K562 (cell line): Measurements from ENCODE around the gene TMC4. TPM values are rescaled to one million over a fixed set of nuclear protein-coding genes. Genes with fewer than 3 reads are reported as not detected.
A peak's percentile ranks its signal among the peaks of the same experiment; 100 is the strongest.

Experiments used
- ATAC-seq: fragments of 200-7000 bp; cut with Tn5 transposase; 3 replicates; pipeline ENCODE4 v1.9.1; 2020; ENCODE audit warnings: moderate library complexity
- BruUV-seq: library from RNA; stranded (reverse); fragments of 400-500 nt; replicated peaks from 2 replicates; lab custom pipeline; 2021; lab: Mats Ljungman, UMichigan
- CTCF ChIA-PET: fragments of 300-600 bp; formaldehyde crosslinking; extraction: SDS; loops from one replicate; lab custom pipeline; 2021; ENCODE audit warnings: low intra/inter-chr PET ratio; lab: Yijun Ruan, JAX
- POLR2A ChIA-PET: fragments of 300-600, 350-650 bp; sonication (Branson Sonifier 250); formaldehyde crosslinking; extraction: SDS; loops from one replicate; lab custom pipeline; 2021; ENCODE audit warnings: antibody characterized with exemption, inconsistent platforms; lab: Yijun Ruan, JAX
- DNase-seq, 4 experiments: peaks; one replicate each; pipeline versions ENCODE4 v3.0.0 to v3.0.0-alpha.2; 2011 to 2018; ENCODE audit warnings: low spot score in 3 of 4, mixed read lengths in 3 of 4; ENCODE audit errors: extremely low read depth in 1 of 4
- FAIRE-seq: peaks from 2 replicates; lab custom pipeline; 2011; peaks lifted over from hg19 to GRCh38; lab: Jason Lieb, UNC
- H2AFZ ChIP-seq: 2 replicates; pipeline ENCODE4 v1.6.0; 2011; ENCODE audit warnings: low read depth, low read length, control low read depth, inconsistent platforms
- H3K27ac ChIP-seq: fragments of 200-600 bp; 3 replicates; pipeline ENCODE4 v1.8.0; 2011; ENCODE audit warnings: low read depth, mild to moderate bottlenecking, control low read depth, inconsistent platforms, low read length, moderate library complexity, mixed read lengths; ENCODE audit errors: extremely low read depth
- H3K27me3 ChIP-seq, 2 experiments: fragments of 300-600 bp in 1 of 2; 2 replicates in 1 of 2; 3 replicates in 1 of 2; pipeline versions ENCODE4 v1.6.0 to v1.8.0; 2011; ENCODE audit warnings: inconsistent platforms in 2 of 2, low read length in 2 of 2, mild to moderate bottlenecking in 1 of 2, mixed read lengths in 1 of 2, moderate library complexity in 1 of 2; ENCODE audit not compliant: control insufficient read depth in 2 of 2, insufficient read depth in 2 of 2
- H3K36me3 ChIP-seq: fragments of 300-600 bp; 3 replicates; pipeline ENCODE4 v1.8.0; 2011; ENCODE audit warnings: mild to moderate bottlenecking, low read length, inconsistent platforms; ENCODE audit not compliant: control insufficient read depth, insufficient read depth
- H3K4me1 ChIP-seq, 2 experiments: fragments of 200-600 bp in 1 of 2; replicated peaks in 1 of 2; 2 replicates in 1 of 2; 3 replicates in 1 of 2; pipeline versions ENCODE4 v1.5.1 to v1.8.0; 2011; ENCODE audit warnings: inconsistent platforms in 2 of 2, low read length in 2 of 2, mild to moderate bottlenecking in 1 of 2, mixed read lengths in 1 of 2, moderate library complexity in 1 of 2; ENCODE audit not compliant: control insufficient read depth in 2 of 2, insufficient read depth in 2 of 2
- H3K4me2 ChIP-seq: 2 replicates; pipeline ENCODE4 v1.6.1; 2011; ENCODE audit warnings: low read length, control low read depth, inconsistent platforms, mixed read lengths; ENCODE audit not compliant: insufficient read depth
- H3K4me3 ChIP-seq: fragments of 200-600 bp; sonication (generic), shearing (Covaris generic); 2 replicates; pipeline ENCODE4 v1.5.1; 2016; ENCODE audit warnings: control low read depth, inconsistent platforms
- H3K79me2 ChIP-seq: fragments of 200-600 bp; 3 replicates; pipeline ENCODE4 v1.8.0; 2011; ENCODE audit warnings: low read length, inconsistent platforms; ENCODE audit not compliant: control insufficient read depth, insufficient read depth
- H3K9ac ChIP-seq, 2 experiments: 2 replicates each; pipeline versions ENCODE4 v1.6.0 to v1.6.1; 2011; ENCODE audit warnings: low read depth in 2 of 2, low read length in 2 of 2, control low read depth in 1 of 2, inconsistent platforms in 1 of 2, mild to moderate bottlenecking in 1 of 2, mixed read lengths in 1 of 2; ENCODE audit not compliant: insufficient read depth in 1 of 2
- H3K9me1 ChIP-seq: one replicate; pipeline ENCODE4 v1.6.0; 2011; ENCODE audit warnings: inconsistent platforms, mild to moderate bottlenecking, low read length, moderate library complexity; ENCODE audit not compliant: control insufficient read depth, insufficient read depth
- H3K9me3 ChIP-seq: replicated peaks from 2 replicates; pipeline ENCODE4 v1.5.1; 2011; ENCODE audit warnings: low read depth, low read length, inconsistent platforms; ENCODE audit not compliant: control insufficient read depth, insufficient read depth
- H4K20me1 ChIP-seq: replicated peaks from 2 replicates; pipeline ENCODE4 v1.6.1; 2011; ENCODE audit warnings: low read length, inconsistent platforms, mixed read lengths; ENCODE audit not compliant: control insufficient read depth, insufficient read depth
- CBX3 ChIP-seq, 2 experiments: IDR thresholded peaks; 1 replicate in 1 of 2; 2 replicates in 1 of 2; pipeline ENCODE4 v1.6.1; 2012; ENCODE audit warnings: inconsistent platforms in 2 of 2, low read length in 2 of 2, borderline replicate concordance in 1 of 2, control low read depth in 1 of 2
- ELF2 ChIP-seq: fragments of 250-450 bp; sonication (Bioruptor Pico); IDR thresholded peaks from 2 replicates; pipeline ENCODE4 v1.5.0; 2021; ENCODE audit warnings: mild to moderate bottlenecking
- HEY1 ChIP-seq: fragments of 250-450 bp; sonication (Bioruptor Pico); IDR thresholded peaks from 2 replicates; pipeline ENCODE4 v1.5.0; 2020; ENCODE audit warnings: mild to moderate bottlenecking, moderate library complexity, borderline replicate concordance
- HMG20B ChIP-seq: fragments of 250-450 bp; sonication (Bioruptor Pico); IDR thresholded peaks from 2 replicates; pipeline ENCODE4 v1.5.0; 2021; ENCODE audit warnings: mild to moderate bottlenecking
- RFX5 ChIP-seq: IDR thresholded peaks from 2 replicates; pipeline ENCODE4 v1.6.1; 2011; ENCODE audit warnings: low read depth, mild to moderate bottlenecking, improper control_type of control experiment, low read length
- SRSF9 ChIP-seq: fragments of 200-400 bp; formaldehyde crosslinking; IDR thresholded peaks from 2 replicates; pipeline ENCODE4 v1.6.1; 2017; ENCODE audit warnings: low read depth, low read length, borderline replicate concordance
- XRCC4 ChIP-seq: IDR thresholded peaks from one replicate; pipeline ENCODE4 v1.6.1; 2011; ENCODE audit not compliant: insufficient read depth, insufficient read length; ENCODE audit errors: extremely low read depth
- ZBTB43 ChIP-seq: sonication (generic); formaldehyde crosslinking; IDR thresholded peaks from 2 replicates; pipeline ENCODE4 v1.8.0; 2023; ENCODE audit warnings: mild to moderate bottlenecking, missing genetic modification reagents
- WGBS: fragments of 100-300 bp; shearing (Covaris generic); methylation state at CpG from one replicate; pipeline ENCODE4 v1.1.6; 2016; ENCODE audit warnings: low coverage, mixed read lengths; ENCODE audit not compliant: insufficient coverage; ENCODE audit errors: missing lambda C conversion rate; 5-methylcytosine and 5-hydroxymethylcytosine counted together
- in situ Hi-C: fragments of 300-500 bp; cut with MboI; formaldehyde crosslinking; loops from 4 replicates; pipeline ENCODE4 v1.15.0; 2018; ENCODE audit warnings: inconsistent platforms, mixed read lengths
- intact Hi-C: fragments of 100-400 bp; cut with micrococcal nuclease; formaldehyde crosslinking; loops from 2 replicates; pipeline ENCODE4 v1.14.2; 2022
- polyA plus RNA-seq, 8 experiments: library from polyadenylated mRNA; depleted of rRNA in 4 of 8; stranded (reverse) in 5 of 8; unstranded in 3 of 8; fragments of >200 nt; fragmentation: Nextera tagmentation in 2 of 8; fragmentation: Illumina TruSeq in 1 of 8; extraction: Ambion mirVana in 2 of 8; extraction: Trizol in 1 of 8; gene quantifications; 2 replicates each; pipeline versions ENCODE4 v1.2.1 to v1.2.3, GENCODE V29; 2011 to 2014; ENCODE audit warnings: inconsistent platforms in 1 of 8, missing spikeins in 1 of 8
- total RNA-seq, 7 experiments: library from RNA; depleted of rRNA in 6 of 7; stranded (reverse); fragments of >200 nt in 6 of 7; fragmentation: Illumina TruSeq in 2 of 7; extraction: Trizol in 2 of 7; gene quantifications; 2 replicates each; pipeline versions ENCODE4 v1.2.1 to v1.2.3, GENCODE V29; 2011 to 2021; ENCODE audit warnings: low replicate concordance in 1 of 7
- TF ChIP-seq, protein P1 (sequence below): sonication (generic); formaldehyde crosslinking; IDR thresholded peaks from 2 replicates; pipeline ENCODE4 v1.8.1; 2023; ENCODE audit warnings: missing genetic modification reagents, mild to moderate bottlenecking, borderline replicate concordance
- TF ChIP-seq, protein P2 (sequence below): sonication (generic); formaldehyde crosslinking; IDR thresholded peaks from 2 replicates; pipeline ENCODE4 v1.8.1; 2023; ENCODE audit warnings: mild to moderate bottlenecking, missing genetic modification reagents

Gene TMC4
- total and polyA plus RNA-seq, 9 of the 15 experiments (the other 6 are each of a cell fraction or from before 2014, with no cell fraction given): 0.12 to 0.79 (median 0.36) TPM; not detected in 2

DNA sequence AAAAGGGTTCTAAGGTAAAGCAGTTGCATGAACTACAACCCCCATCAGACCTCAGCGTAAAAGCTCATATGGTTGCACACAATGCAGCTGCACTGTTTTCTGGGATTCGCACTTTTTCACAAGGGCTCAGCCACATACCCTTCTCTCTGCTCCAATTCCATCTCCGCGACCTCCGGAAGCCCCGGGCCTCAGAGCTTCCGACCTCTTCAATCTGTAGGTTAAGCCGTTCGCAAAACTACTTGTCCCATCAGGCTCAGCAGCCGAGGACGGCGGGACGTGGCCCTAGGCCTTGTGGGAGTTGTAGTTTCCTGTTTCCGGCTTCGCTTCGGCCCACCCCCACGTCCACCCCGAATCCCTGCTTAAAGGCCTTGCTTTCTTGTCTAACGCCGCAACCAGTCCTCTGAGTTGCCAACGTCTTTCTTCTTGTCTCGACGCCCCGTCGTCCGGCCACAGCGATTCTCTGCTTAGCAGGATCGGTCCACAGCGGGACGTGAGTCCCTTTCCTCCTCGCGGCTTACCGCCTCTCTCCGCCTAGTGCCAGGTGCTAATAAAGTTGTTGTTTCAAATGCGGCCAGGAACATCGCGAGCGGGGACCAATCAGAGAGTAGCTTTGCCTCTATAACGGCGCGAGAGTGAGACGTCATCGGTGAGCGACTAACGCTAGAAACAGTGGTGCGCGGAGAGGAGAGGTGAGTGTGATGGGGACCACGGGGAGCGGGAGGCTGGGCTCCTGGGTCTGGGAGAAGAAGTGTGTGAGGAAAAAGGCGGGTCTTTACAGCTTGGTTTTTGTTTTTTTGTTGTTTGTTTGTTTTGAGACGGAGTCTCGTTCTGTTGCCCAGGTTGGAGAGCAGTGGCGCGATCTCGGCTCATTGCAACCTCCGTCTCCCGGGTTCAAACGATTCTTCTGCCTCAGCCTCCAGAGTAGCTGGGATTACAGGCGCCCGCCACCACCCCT is 57.6 kb downstream of the TMC4 start, which contains the start of the genes PRPF31 and TFPT:
Gene PRPF31 (plus strand): TSS at position 646 of the 955 bp plus-strand sequence. CDS start 2,525 bp downstream, outside the sequence.
Gene TFPT (minus strand): TSS at position 549 of the 955 bp plus-strand sequence. CDS start 388 bp downstream, at position 161.
- POLR2A ChIA-PET: interaction anchor here (0.6 to 2.0 kb wide), 15 partner anchors 9 to 87 kb away, joined by 3 to 14 read pairs (median 5); partner anchors contain the start of genes CNOT3, LENG1, NDUFA3 and OSCAR
- Histone ChIP-seq H3K4me3 (peak within 1 kb of the TSS; percentile 78), H3K27me3 (no peaks in the 10 kb centered on the region), H4K20me1 (no peaks in the 10 kb centered on the region), H2AFZ (peak within 1 kb of the TSS; percentile 99), H3K4me1 (peaks cover 3 to 15% of the 10 kb centered on the region in 2 experiments; a peak in 3 of 5 replicates), H3K36me3 (peaks cover 44% of the 10 kb centered on the region; the same call in 2 of the 3 replicates), H3K4me2 (peak within 1 kb of the TSS; percentile 99), H3K9me3 (no peaks in the 10 kb centered on the region), H3K27ac (peak within 1 kb of the TSS; percentile 93), H3K9ac (peak within 1 kb of the TSS; percentile 92 to 93), H3K9me1 (peaks cover 3% of the 10 kb centered on the region), H3K79me2 (peaks cover 34% of the 10 kb centered on the region)
- intact Hi-C loops: loop anchor here (1.0 kb wide), 1 partner anchor 22 kb away; the partner anchor contains the start of gene CNOT3
- in situ Hi-C loops: no loop called here
- DNase-seq: peak; percentile 96 to 99 (median 98)
- peak; percentile 99 for FAIRE-seq
- WGBS: under 1% methylated on average over 60 of the region's 60 CpGs
- CTCF ChIA-PET: interaction anchor here (1.2 kb wide), 1 partner anchor 13 kb away, joined by 3 read pairs; no protein-coding TSS in a partner anchor
- TSS peak; percentile 92 for BruUV-seq
- peak; percentile 97 for ATAC-seq
- TF ChIP-seq XRCC4 (no peak), ELF2 (CRISPR knock-in tag) (peak; percentile 86), CBX3 (IDR thresholded peaks at IDR 0.05; ENCODE audit: borderline replicate concordance in 1 of 2, low read length in 2 of 2) (no peak; a peak in 1 of 3 replicates), HEY1 (peak; percentile 55; the same call in 1 of the 2 replicates), ZBTB43 (no peak), SRSF9 (no peak), RFX5 (peak; percentile 24; the same call in 1 of the 2 replicates), HMG20B (CRISPR knock-in tag) (no peak)
- TF ChIP-seq, protein P1, sequence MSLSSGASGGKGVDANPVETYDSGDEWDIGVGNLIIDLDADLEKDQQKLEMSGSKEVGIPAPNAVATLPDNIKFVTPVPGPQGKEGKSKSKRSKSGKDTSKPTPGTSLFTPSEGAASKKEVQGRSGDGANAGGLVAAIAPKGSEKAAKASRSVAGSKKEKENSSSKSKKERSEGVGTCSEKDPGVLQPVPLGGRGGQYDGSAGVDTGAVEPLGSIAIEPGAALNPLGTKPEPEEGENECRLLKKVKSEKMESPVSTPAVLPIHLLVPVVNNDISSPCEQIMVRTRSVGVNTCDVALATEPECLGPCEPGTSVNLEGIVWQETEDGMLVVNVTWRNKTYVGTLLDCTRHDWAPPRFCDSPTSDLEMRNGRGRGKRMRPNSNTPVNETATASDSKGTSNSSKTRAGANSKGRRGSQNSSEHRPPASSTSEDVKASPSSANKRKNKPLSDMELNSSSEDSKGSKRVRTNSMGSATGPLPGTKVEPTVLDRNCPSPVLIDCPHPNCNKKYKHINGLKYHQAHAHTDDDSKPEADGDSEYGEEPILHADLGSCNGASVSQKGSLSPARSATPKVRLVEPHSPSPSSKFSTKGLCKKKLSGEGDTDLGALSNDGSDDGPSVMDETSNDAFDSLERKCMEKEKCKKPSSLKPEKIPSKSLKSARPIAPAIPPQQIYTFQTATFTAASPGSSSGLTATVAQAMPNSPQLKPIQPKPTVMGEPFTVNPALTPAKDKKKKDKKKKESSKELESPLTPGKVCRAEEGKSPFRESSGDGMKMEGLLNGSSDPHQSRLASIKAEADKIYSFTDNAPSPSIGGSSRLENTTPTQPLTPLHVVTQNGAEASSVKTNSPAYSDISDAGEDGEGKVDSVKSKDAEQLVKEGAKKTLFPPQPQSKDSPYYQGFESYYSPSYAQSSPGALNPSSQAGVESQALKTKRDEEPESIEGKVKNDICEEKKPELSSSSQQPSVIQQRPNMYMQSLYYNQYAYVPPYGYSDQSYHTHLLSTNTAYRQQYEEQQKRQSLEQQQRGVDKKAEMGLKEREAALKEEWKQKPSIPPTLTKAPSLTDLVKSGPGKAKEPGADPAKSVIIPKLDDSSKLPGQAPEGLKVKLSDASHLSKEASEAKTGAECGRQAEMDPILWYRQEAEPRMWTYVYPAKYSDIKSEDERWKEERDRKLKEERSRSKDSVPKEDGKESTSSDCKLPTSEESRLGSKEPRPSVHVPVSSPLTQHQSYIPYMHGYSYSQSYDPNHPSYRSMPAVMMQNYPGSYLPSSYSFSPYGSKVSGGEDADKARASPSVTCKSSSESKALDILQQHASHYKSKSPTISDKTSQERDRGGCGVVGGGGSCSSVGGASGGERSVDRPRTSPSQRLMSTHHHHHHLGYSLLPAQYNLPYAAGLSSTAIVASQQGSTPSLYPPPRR (CRISPR knock-in tag): peak; percentile 38; the same call in 1 of the 2 replicates
- TF ChIP-seq, protein P2, sequence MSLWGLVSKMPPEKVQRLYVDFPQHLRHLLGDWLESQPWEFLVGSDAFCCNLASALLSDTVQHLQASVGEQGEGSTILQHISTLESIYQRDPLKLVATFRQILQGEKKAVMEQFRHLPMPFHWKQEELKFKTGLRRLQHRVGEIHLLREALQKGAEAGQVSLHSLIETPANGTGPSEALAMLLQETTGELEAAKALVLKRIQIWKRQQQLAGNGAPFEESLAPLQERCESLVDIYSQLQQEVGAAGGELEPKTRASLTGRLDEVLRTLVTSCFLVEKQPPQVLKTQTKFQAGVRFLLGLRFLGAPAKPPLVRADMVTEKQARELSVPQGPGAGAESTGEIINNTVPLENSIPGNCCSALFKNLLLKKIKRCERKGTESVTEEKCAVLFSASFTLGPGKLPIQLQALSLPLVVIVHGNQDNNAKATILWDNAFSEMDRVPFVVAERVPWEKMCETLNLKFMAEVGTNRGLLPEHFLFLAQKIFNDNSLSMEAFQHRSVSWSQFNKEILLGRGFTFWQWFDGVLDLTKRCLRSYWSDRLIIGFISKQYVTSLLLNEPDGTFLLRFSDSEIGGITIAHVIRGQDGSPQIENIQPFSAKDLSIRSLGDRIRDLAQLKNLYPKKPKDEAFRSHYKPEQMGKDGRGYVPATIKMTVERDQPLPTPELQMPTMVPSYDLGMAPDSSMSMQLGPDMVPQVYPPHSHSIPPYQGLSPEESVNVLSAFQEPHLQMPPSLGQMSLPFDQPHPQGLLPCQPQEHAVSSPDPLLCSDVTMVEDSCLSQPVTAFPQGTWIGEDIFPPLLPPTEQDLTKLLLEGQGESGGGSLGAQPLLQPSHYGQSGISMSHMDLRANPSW (CRISPR knock-in tag): peak; percentile 94; the same call in 1 of the 2 replicates
